HG03521 (cell line): Measurements from ENCODE around the gene PWWP3B.
"Not testable (repeated sequence)": the region's sequence is repeated elsewhere in the genome, so short reads cannot be mapped to it uniquely, and the experiment has no call there.

Source experiments
- ATAC-seq: cut with Tn5 transposase; IDR thresholded peaks from one replicate; pipeline ENCODE4 v1.9.1; 2021; ENCODE audit warnings: mild to moderate bottlenecking, moderate library complexity; ENCODE audit not compliant: unreplicated experiment

Gene PWWP3B

DNA sequence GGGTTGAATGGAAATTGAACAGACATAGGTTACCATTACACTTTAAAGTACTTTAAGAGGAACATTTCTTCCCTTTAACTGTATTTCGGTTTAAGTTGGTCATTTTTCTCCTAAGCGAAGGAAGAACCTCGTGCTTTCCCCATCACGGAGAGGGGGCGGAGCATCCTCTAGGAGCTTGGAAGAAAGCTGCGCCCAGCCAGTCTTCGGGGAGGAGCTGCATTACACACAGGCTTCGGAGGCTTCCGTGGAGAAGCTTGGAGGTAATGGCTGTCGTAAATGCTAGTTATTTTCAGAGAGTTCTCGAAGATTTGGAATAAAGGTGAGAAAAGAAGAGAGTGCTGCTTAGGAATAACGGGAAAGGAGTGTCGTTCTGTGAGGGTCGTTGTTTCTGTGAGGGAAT, at the start of gene PWWP3B:
Gene PWWP3B (plus strand): TSS at position 199 of the 400 bp plus-strand sequence. CDS start 37,128 bp downstream, outside the sequence.
- no peak for ATAC-seq

DNA sequence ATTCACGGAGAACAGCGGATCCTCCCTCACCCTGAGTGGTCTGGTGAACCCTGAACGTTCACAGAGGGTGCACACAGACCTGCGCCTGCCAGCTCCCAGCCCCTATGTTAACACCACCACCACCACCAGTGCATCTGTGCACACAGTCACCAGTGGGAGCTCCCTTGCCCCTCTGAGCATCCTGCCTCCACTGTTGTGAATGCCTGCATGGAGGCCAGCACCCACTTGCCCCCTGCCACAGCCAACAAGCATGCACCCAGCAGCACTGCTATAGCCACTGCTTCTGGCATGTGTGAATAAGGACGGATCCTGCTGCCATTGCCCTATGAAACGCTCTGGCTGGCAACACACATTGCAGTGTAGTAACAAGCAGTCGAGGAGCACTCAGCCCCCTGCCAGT, 29.1 kb upstream of the PWWP3B start:
- no peak for ATAC-seq

GRCh38 chrX:106144755-106145639, 23.1 kb upstream of the PWWP3B start:
- ATAC-seq: no peak

DNA sequence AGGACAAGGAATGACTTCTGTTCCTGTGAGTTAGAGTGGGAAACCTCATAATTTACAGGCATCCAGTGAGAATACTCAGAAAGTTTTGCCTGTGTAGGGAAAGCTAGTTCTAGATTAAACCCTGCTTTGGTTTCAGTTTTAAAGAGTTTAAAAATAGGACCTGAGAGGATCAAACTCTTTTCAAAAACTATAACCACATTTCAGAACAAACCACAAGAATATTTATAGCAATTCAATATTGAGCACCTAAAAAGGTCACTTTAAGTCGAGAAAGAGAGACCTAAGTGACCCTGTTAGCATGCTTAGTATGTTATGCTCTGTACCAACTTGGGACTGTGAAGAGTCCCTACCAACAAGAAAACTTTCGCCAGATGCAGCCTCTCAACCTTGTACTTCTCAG, 17.4 kb upstream of the PWWP3B start:
- no peak for ATAC-seq

DNA sequence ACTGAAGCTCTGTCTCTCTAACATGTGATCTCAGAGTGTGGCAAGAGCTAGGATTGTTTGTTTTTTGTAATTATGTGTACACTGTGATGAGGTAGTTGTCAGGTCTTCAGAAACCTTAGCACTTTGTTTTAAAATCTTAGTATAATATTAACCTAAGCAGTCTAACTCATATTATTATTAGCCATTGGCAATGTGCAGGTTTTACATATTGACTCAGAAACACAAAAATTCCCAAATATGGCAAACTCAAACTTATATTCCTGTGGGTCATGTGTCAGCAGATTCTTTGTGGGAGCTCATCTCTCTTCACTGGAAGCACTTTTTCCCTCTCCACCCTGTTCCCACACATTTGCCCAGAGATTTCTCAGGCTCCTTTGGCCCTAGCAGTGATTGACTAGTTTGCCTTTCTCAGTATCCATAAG, 8.2 kb upstream of the PWWP3B start:
- no peak for ATAC-seq

DNA sequence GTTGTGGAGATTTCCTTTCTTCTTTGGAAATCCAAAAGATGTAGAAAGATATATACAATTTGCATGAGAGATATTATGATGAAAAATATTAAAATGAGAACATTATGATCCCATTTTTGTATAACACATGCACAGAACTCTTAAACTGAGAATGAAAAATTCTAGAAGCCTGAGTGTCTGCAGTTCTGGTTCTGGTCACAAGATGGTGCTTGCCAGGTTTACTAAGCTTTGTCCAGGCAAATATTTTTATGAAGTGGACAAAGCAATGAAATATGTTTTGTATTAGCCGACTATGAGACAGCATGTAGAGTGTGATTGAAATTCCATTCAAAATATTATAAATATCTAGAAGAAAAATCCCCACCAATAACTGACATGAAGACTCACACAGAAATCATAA, 2.2 kb downstream of the PWWP3B start:
- no peak for ATAC-seq

- no peak for ATAC-seq
Observed at GRCh38 chrX:106171293-106171820, 3.3 kb downstream of the PWWP3B start.

DNA sequence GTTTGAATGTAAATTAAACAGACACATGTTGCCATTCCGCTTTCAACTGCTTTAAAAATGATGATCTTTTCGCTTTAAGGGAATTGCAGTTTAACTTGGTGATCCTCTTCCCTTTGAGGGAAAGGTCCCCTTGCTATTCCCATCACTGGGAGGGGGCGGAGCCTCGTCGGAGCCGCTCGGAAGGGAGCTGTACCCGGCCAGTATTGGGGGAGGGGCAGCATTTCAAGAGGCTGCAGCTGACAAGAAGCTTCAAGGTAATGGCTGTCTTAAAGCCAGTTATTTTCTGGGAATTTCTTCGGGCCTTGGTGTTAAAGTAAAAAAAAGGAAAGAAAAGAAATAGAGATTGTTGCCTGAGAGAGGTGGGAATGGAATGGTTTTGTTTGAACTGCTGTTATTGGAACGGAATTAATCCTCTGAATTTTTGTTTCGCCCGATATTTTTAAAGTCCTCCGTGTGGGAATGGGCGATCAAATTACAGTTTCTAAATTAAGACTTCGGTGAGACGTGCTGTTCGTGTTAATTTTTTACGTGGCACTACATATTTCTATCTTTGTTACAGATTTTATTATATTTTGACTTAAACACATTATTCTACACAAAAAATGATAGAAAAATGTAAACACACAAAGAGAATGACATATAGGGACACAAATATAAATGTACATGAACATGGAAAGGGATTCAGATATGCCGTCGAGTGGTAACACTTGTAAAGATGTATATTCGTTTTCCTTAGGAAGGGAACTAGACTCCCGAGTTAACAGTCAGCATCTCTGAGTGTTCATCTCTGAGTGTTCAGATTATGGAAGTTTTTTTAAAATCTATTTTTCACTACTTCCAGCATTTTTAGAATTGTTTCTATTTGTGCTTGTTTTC, 9.2 kb downstream of the PWWP3B start:
- no peak for ATAC-seq

DNA sequence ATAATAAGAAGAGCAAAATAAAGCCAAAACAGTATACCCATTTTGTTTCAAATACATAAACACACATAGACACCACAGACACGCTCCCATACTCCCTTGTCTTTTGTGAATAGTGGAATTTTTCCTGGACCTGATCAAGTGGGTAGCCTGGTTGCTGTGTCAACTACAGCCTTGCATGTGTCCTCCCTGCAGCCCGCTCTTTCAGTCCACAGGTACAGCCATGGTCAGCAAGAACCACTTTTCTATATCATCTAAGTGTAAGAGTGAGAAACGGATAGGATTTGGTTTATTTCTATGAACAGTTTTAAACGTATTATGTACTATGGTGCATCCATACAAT, 9.8 kb downstream of the PWWP3B start:
- ATAC-seq: no peak

DNA sequence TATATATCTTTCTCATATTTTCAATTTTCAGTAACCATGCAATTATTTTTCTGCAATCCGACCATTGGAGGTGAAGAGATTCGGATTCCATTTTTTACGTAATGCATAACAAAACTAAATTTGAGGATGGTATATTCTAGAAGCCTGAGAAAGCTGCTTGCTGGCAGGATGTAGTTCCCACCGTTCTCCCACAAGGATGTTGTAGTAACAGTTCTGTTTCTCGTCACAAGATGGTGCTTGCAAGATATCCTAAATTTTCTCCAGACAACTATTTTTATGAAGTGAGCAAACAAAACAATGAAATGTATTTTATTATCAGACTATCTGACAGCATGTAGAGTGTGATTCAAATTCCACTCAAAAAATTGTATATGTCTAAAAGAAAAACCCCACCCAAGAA, 10.7 kb downstream of the PWWP3B start:
- no peak for ATAC-seq

GRCh38 chrX:106183685-106184084, 15.6 kb downstream of the PWWP3B start:
- not testable (repeated sequence) for ATAC-seq

DNA sequence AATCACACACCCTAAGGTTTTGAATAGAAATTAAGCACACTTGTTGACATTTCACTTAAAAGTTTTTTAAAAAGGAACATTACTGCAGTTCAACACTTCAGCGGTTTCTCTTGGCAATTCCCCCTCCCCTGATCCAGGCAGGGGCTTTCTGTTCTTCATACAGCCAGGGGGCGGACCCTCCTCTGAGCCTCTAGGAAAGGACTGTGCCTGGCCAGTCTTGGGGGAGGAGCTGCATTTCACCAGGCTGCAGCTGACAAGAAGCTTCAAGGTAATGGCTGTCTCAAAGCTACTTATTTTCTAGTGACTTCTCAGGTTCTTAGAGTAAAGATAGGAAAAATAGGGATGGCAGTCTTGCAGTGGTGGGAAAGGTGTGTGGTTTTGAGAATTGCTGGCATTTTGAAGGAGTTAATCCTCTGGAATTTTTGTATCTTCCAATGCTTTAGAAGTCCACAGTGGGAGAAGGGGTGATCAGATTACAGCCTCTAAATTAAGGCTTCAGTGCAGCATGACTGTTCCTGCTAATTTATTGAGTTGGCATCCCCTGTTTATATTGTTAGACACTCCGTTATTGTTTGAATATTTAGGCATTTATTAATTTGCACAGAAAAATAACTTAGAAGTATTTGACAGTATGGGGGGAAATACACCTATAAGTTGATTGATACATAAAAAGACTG, 33.5 kb downstream of the PWWP3B start:
- ATAC-seq: no peak

DNA sequence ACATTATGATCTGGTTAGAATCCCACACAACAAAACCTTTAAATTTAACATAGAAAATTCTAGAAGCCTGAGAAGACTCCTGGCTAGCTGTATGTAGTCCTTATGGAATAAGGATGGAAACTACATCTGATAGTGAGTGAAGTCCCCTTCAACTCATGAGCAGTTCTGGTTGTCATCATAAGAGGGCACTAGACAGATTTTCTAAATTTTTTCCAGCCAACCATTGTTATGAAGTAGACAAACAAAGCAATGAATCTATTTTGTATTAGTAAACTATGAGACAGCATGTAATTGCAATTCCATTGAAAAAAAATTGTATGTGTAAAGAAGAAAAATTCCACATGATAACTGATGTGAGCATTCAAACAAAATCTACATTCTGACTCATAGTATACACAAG, 35.2 kb downstream of the PWWP3B start:
- ATAC-seq: no peak

DNA sequence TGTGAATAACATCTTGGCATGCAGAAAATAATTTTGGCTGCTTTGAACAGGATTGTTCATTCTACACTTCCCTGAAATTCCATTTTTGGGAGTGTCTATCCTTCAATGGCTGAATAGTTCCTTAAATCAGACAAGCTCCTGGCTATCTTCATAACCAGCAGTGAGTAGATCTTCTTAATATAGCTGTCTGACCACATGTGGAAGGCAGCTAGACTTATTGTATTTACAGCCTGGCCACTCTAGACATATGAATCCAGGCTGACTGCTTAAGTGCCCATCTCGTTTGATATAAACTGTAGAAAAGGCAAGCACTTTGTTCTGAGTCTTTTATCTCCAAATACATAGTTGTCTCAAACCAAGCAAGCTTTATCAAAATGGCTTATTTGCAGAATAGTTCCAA, 40.0 kb downstream of the PWWP3B start:
- ATAC-seq: no peak
